Left ventricle myocardium superior (tissue), 1 donor: Measurements from ENCODE around the gene DMP1. TPM values are rescaled to one million over a fixed set of nuclear protein-coding genes. Genes with fewer than 3 reads are reported as not detected.
"Not testable (repeated sequence)": the region's sequence is repeated elsewhere in the genome, so short reads cannot be mapped to it uniquely, and the experiment has no call there.

Source experiments
- ATAC-seq: fragments of 200-7000 bp; cut with Tn5 transposase; one replicate; pipeline ENCODE4 v1.9.1; 2020; ENCODE audit warnings: mild to moderate bottlenecking, moderate library complexity
- DNase-seq: peaks from one replicate; pipeline ENCODE4 v3.0.0-alpha.2; 2020
- intact Hi-C: fragments of 100-400 bp; cut with micrococcal nuclease; formaldehyde crosslinking; loops from one replicate; pipeline ENCODE4 v1.11.0; 2022
- total RNA-seq: library from RNA; stranded (reverse); fragmentation: NEBNext Ultra II Directional; extraction: Animal tissue kit (Norgen Biotek cat#: 25700); gene quantifications from one replicate; pipeline ENCODE4 v1.2.1, GENCODE V29; 2021
- donor health status: DM: no; HTN: yes; CAD: no; lungs with severe emphysema.

DMP1 gene
- total RNA-seq, 1 donor from 2014 or later = not detected

DNA sequence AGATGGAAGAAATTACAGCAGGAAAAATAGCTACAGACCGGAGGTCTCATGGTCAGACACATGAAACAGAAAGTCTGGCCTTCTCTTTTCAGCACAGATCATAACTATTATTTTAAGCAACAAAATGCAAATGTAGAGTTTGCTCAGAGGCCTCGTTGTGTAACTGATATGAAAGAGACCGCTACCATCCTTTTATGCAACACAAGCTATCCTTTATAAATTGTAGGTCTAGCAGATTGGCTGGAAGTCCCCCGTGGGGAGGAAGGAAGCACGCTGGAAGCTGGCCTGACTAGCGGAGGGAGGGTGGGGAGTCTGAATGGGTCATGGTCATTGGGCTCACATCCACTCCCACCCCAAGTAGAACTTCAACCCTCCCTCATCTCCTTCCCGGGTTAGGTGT is 27.7 kb downstream of the DMP1 start:
- peak; percentile 79 for ATAC-seq
- intact Hi-C loops = loop anchor here (2.0 to 10.0 kb wide), 2 partner anchors 171 to 297 kb away; partner anchors contain the start of gene SPP1
- DNase-seq = peak; percentile 55

DNA sequence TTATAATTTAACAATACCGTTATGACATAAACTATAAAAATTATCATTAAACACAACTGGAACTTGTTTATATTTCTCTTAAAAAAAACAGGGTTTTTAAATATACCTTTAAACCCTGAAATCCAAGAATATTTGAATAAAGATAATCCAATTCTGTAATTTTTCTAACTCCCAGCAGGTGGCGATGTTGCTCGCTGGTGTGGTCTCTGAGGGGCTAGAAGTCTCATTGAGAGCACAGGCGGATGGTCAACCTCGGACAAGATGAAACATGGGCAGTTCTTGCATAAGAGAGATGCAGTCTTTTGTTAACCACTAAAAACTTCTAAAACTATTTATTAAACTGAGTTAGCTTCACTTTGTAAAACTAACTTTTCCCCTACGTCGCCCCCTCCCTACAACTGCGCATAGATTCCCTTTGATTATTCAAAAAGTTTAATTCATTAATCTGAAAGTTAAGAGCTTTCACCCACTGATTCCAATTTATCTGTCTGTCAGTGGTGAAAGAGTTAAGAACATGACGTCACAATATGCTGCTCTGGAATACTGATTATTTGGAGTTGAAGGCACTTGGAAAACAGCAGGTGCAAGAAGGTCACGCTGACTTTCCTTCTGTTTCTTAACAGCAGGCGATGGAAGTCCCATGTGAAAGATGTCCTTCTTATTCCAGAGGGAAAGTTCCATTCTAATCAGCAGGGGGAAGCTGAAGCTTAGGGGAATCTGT is 29.5 kb downstream of the DMP1 start:
- intact Hi-C loops = loop anchor here (2.0 to 10.0 kb wide), 2 partner anchors 169 to 295 kb away; partner anchors contain the start of gene SPP1
- ATAC-seq = peak; percentile 90
- DNase-seq = peak; percentile 48

DNA sequence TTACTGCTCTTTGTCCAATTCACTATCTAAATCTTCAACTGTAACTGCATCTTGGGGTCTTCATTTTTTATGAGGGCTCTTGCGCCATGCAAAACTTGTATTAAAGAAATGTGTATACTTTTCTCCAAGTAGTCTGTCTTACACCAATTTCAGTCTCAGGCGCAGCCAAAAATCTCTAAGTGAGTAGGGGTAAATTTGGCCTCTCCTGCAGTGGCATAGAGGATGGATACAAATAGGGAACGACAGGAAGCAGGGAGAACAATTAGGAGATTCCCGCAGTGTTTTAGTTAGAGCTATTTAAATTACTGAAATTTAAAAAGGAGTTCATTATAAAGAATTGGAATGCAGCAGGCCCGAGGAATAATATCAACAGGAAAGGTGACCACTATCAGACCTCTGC is 30.2 kb downstream of the DMP1 start:
- no peak for ATAC-seq
- intact Hi-C loops = no loop called here
- DNase-seq = no peak

DNA sequence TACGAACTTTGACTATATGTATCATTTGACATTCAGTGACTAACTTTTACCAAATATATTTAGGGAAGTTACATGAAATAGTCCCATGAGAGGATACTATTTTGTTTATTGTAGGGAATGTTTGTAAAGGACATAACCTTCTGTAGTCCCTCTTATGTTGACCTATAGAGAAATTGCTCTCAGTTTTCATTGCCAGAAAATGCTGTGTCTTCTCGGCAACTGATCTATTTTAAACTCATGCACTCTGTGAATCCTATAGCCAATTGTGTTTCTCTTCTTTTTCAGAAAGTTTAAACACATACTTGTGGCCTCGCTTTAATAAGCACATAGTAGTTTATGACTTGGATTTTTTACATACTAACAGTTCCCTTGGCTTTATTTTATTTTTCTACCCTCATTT is 38.2 kb downstream of the DMP1 start:
- DNase-seq (no peak), ATAC-seq (no peak)
- intact Hi-C loops = no loop called here

DNA sequence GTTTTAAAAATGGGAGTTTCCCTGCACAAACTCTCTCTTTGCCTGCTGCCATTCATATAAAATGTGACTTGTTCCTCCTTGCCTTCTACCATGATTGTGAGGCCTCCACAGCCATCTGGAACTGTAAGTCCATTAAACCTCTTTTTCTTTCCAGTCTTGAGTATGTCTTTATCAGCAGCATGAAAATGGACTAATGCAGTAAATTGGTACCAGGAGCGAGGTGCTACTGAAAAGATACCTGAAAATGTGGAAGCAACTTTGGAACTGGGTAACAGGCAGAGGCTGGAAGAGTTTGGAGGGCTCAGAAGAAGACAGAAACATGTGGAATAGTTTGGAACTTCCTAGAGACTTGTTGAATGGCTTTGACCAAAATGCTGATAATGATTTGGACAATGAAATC is 40.9 kb downstream of the DMP1 start:
- intact Hi-C loops, DNase-seq, ATAC-seq: not testable (repeated sequence)

DNA sequence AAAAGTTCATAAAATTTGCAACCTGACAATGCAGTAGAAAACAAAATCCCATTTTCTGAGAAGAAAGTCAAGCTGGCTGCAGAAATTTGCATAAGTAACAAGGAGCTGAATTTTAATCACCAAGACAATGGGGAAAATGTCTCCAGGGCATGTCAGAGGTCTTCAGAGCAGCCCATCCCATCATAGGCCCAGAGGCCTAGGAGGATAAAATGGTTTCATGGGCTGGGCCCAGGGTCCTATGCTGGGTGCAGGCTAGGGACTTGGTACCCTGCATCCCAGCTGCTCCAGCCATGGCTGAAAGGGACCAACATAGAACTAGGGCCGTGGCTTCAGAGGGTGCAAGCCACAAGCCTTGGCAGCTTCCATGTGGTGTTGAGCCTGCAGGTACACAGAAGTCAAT is 42.0 kb downstream of the DMP1 start:
- intact Hi-C loops, ATAC-seq, DNase-seq: not testable (repeated sequence)

DNA sequence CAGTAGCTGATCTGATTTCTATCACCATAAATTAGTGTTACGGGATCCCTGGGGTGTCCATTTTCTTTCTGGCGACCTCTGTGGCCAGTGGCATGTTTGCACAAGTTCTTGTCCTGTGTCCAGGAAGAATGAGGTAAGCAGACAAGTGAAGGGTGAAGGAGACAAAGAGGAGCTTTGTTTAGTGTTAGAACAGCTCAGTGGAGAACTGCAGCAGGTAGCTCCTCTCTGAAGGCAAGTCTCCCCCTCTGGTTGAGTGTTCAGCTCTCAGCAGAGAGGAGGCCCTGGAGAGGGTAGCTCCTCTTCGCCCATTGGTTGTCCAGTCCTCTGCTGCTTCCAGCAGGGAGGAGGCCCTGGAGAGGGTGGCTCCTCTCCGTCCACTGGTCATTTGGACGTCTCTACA is 47.2 kb downstream of the DMP1 start:
- ATAC-seq (peak; percentile 21), DNase-seq (no peak)
- intact Hi-C loops = no loop called here

DNA sequence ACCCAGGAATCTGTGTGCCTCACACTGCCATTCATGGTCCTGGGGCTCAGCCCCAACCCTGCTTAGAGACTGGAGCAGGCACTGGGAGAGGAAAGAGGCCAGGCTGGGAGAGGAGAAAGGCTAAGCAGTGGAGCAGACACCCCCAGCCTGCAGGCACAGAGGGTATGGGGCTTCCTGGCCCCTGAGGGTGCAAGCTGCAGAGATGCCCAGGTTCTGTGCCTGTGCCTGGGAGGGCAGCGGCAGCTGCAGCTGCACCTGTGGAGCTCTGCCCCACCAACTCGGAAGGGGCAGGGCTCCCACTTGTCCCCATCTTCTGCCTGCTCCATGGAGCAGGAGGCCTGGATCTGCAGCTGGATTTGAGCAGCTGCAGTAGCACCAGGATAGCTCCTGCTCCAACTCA is 47.9 kb downstream of the DMP1 start:
- DNase-seq (no peak), ATAC-seq (no peak)
- intact Hi-C loops = no loop called here

DNA sequence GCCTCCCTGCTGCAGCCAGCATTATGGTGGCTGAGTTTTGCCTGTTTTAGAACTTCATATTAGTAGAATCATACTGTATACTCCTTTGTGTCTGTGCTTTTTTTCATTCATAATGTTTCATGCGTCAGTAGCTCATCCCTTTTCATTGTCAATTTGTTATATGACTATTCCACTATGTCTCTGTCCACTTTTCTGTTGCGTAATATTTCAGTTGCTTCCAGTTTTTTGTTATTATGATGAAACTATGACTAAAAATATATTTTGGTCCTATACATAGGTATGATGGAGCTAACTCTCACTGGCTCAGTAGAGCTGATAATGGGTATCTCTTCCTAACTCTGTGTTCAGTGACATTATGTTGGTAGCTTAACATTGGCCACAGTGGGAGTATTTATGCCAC is 48.3 kb downstream of the DMP1 start:
- no peak for DNase-seq
- ATAC-seq = no peak
- intact Hi-C loops = no loop called here

DNA sequence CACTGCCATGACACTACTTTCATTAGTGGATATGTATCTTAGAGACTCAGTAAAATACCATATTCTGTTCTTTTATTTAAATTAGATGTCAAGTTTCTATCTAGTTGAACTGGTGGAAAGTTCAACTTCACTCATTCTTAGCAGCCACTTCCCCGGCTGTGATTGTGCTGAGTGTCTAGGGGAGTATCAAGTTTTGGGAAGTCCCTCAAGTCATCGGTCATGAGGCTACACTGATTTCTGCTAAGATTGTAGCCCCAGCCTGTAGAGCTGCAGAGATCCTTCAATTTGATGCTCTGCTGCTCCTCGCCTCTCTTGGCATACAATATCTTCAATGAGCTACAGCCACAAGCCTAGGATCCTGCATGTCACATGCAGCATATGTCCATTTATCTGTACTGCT is 53.9 kb downstream of the DMP1 start:
- ATAC-seq = no peak
- intact Hi-C loops = no loop called here

DNA sequence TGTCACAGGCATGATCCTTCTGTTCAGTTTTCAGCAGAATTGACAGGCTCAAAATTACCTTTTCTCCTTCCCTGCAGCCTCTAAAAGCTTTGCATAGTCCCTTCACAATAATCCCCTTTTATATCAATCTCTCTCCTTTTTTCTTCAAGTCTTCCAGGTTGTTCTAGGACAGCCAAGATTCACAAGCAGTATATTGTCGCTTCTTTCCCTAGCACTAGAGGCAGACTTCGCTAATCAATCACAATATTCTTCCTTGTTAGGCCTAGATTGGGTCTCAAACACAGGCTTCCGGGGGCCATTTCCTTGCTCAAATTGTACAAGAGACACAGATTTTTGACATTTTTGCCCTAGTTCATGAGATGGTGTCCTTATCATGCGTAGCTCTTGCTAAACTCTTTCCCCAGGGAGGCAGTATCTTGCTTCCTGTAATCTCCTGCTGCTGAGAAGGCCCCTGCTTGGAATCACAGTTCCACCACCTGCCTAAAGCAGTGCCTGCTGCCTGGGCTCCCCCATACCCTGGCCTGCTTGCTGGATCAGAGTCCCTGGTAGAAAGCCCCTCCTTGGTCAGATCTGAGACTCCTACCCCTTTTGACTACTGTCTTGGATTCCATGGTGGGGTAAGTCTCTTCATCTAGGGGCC is 57.3 kb downstream of the DMP1 start:
- intact Hi-C loops = no loop called here
- DNase-seq = no peak
- peak; percentile 72 for ATAC-seq

More for the DNA sequence above, 53.9 kb downstream of the DMP1 start:
- no peak for DNase-seq

Other genes with a start within 250 kb of the DMP1 start
- gene NUDT9, start 227.7 kb upstream of the DMP1 start, total RNA-seq = 31.1 TPM
- gene SPARCL1, start 120.9 kb upstream of the DMP1 start, total RNA-seq = 354 TPM
- gene DSPP, start 41.8 kb upstream of the DMP1 start, total RNA-seq = not detected
- not detected for gene IBSP, start 149.3 kb downstream of the DMP1 start, total RNA-seq
- not detected for gene MEPE, start 182.7 kb downstream of the DMP1 start, total RNA-seq